MM.1S (cell line): ENCODE data around the gene GOT1.
A peak's percentile ranks its signal among the peaks of the same experiment; 100 is the strongest.

Source experiments
- DNase-seq: peaks from one replicate; pipeline ENCODE4 v3.0.0-alpha.2; 2015
- H2AFZ ChIP-seq: fragments of 300-600 bp; sonication (generic); 2 replicates; pipeline ENCODE4 v1.6.0; 2016; ENCODE audit warnings: antibody characterized with exemption, low read length
- H3F3A ChIP-seq: fragments of 300-600 bp; sonication (generic); 2 replicates; pipeline ENCODE4 v1.6.1; 2016; ENCODE audit warnings: mild to moderate bottlenecking, antibody characterized with exemption, low read length, moderate library complexity, mixed read lengths; ENCODE audit not compliant: insufficient read depth
- H3K27ac ChIP-seq: fragments of 300-600 bp; sonication (generic); 2 replicates; pipeline ENCODE4 v1.5.1; 2016; ENCODE audit warnings: mild to moderate bottlenecking, low read length
- H3K27me3 ChIP-seq: fragments of 300-600 bp; sonication (generic); replicated peaks from 2 replicates; pipeline ENCODE4 v1.6.0; 2016; ENCODE audit warnings: low read length; ENCODE audit not compliant: insufficient read depth
- H3K36me3 ChIP-seq: fragments of 300-600 bp; sonication (generic); replicated peaks from 2 replicates; pipeline ENCODE4 v1.6.1; 2016; ENCODE audit warnings: mild to moderate bottlenecking, low read length, mixed read lengths; ENCODE audit not compliant: insufficient read depth
- H3K4me1 ChIP-seq: fragments of 300-600 bp; sonication (generic); 2 replicates; pipeline ENCODE4 v1.6.1; 2016; ENCODE audit warnings: low read length, mixed read lengths
- H3K4me2 ChIP-seq: fragments of 300-600 bp; sonication (generic); 2 replicates; pipeline ENCODE4 v1.6.0; 2016; ENCODE audit warnings: low read depth, low read length
- H3K4me3 ChIP-seq: fragments of 300-600 bp; sonication (generic); 2 replicates; pipeline ENCODE4 v1.5.1; 2016; ENCODE audit warnings: low read length, mixed read lengths
- H3K79me2 ChIP-seq: fragments of 300-600 bp; sonication (generic); 2 replicates; pipeline ENCODE4 v1.6.1; 2016; ENCODE audit warnings: mixed run types, low read length, mixed read lengths
- H3K9ac ChIP-seq: fragments of 300-600 bp; sonication (generic); 2 replicates; pipeline ENCODE4 v1.6.1; 2016; ENCODE audit warnings: low read length, mixed read lengths
- H3K9me2 ChIP-seq: fragments of 300-600 bp; sonication (generic); replicated peaks from 2 replicates; pipeline ENCODE4 v1.6.1; 2016; ENCODE audit warnings: mild to moderate bottlenecking, low read length, mixed read lengths; ENCODE audit not compliant: insufficient read depth
- H3K9me3 ChIP-seq: fragments of 300-600 bp; sonication (generic); replicated peaks from 2 replicates; pipeline ENCODE4 v1.6.1; 2016; ENCODE audit warnings: mild to moderate bottlenecking, low read length, mixed read lengths; ENCODE audit not compliant: insufficient read depth
- H4K20me1 ChIP-seq: fragments of 300-600 bp; sonication (generic); 2 replicates; pipeline ENCODE4 v1.6.1; 2016; ENCODE audit warnings: mild to moderate bottlenecking, low read length, moderate library complexity, mixed read lengths; ENCODE audit not compliant: insufficient read depth
- EZH2 ChIP-seq: fragments of 300-600 bp; sonication (generic); optimal IDR thresholded peaks from 2 replicates; pipeline ENCODE3; 2017; ENCODE audit warnings: low read depth, mild to moderate bottlenecking, antibody characterized with exemption, low read length, mixed read lengths
- EZH2phosphoT487 ChIP-seq: fragments of 300-600 bp; sonication (generic); IDR thresholded peaks from 2 replicates; pipeline ENCODE4 v1.6.1; 2018; ENCODE audit warnings: antibody characterized with exemption, low read length
- TF ChIP-seq, protein P1 (sequence below): fragments of 300-600 bp; sonication (generic); IDR thresholded peaks from 2 replicates; pipeline ENCODE4 v1.5.1; 2016; ENCODE audit warnings: antibody characterized with exemption, low read length, mixed read lengths

The GOT1 gene

DNA sequence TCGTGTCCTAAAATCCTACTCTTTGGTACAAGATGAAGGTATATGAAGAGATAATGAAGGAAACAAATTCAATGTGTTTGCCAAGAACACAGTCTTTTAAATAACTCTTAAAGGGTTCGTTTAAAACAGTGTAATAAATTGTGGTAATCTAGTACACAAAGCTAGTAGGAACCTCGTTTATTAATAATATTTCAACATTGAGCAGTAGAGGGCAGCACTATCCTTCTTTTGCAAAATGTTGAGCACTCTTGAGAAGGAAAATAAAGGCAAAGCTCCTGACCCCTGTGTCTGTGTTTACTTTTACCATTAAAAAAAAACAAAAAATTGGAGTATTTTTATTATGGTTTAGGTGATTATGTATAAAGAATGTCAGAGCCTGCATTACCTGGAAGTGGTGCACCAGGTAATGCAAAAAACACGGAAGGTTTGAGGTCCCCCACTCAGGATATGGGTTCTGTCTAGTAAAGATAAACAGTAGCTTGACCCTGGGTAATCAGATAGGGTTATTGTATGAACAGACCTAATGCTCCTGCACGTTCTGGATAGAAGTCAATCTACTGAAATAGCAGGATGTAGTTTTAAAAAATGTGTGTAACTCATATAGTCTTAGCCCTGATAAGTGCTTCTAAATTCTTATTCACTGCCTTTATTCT, 5.7 kb upstream of the GOT1 start:
- no peak for TF ChIP-seq EZH2
- TF ChIP-seq, protein P1, sequence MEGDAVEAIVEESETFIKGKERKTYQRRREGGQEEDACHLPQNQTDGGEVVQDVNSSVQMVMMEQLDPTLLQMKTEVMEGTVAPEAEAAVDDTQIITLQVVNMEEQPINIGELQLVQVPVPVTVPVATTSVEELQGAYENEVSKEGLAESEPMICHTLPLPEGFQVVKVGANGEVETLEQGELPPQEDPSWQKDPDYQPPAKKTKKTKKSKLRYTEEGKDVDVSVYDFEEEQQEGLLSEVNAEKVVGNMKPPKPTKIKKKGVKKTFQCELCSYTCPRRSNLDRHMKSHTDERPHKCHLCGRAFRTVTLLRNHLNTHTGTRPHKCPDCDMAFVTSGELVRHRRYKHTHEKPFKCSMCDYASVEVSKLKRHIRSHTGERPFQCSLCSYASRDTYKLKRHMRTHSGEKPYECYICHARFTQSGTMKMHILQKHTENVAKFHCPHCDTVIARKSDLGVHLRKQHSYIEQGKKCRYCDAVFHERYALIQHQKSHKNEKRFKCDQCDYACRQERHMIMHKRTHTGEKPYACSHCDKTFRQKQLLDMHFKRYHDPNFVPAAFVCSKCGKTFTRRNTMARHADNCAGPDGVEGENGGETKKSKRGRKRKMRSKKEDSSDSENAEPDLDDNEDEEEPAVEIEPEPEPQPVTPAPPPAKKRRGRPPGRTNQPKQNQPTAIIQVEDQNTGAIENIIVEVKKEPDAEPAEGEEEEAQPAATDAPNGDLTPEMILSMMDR: peak; percentile 59
- Histone ChIP-seq H3F3A (peaks cover 5% of the 10 kb centered on the region; the same call in 1 of the 2 replicates), H3K4me3 (no peak overlapping the region), H3K36me3 (no peaks in the 10 kb centered on the region), H3K4me2 (no peak overlapping the region), H3K4me1 (0 out of 2 replicates have a peak, but pooled peaks cover 5% of the 10 kb centered on the region), H3K9me2 (no peaks in the 10 kb centered on the region), H3K79me2 (peaks cover 35% of the 10 kb centered on the region), H3K27ac (no peak overlapping the region), H4K20me1 (peaks cover 5% of the 10 kb centered on the region; the same call in 1 of the 2 replicates), H3K9me3 (no peaks in the 10 kb centered on the region), H3K9ac (no peak overlapping the region), H2AFZ (no peak overlapping the region), H3K27me3 (no peaks in the 10 kb centered on the region)
- DNase-seq: peak; percentile 69

DNA sequence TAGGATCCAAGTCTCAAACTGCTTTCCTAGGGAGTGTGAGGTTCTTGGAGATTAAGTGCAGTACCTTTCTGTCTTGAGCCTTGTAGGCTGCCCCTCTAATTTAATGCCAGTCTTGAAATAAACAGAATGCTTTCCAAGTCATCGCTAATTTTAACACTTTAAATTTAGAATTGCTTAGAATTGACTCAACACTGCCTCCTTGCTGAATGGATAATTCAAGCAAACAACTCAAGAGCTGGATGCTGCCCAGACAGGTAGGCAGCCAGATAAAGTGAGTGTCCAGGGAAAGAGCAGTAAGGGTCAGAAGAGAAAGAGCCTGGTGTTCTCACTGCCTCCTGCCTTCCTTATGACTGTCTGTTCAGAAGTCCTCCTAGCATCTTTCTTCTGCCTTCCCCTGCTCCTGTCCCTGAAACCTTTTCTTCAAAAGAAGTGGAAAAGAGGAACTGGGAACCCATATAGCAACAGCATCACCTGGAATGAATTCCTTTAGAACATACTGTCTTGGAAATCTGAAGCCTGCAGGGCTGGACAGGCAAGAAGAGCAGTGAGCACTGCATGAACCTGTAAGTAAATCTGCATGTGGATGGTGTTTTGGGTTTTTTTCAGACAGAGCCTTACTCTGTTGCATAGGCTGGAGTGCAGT, 3.1 kb upstream of the GOT1 start:
- H3K9me2 ChIP-seq: no peaks in the 10 kb centered on the region

DNA sequence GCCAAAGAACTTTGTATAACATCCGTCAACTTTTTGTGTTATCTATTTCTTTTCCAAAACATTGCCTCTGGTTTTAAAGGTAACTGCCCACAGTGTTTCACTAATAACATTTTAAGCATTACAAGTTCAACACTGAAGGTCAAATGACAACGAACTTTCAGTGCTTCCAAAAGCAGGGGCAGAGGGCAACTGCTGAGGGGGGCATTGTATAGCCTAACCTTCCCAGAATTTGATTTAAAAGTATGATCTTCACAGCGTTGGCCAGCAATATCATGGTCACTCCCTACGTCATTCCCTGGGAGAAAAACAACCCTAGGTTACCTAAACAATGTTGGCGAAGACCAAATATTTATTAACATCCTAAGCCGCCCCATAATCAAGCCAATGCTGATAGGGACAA, 2.5 kb upstream of the GOT1 start:
- no peak overlapping the region for H3K9ac ChIP-seq
- no peak for DNase-seq
- no peak overlapping the region for H3K27ac ChIP-seq
- H3F3A ChIP-seq: peaks cover 12% of the 10 kb centered on the region; the same call in 1 of the 2 replicates
- H3K27me3 ChIP-seq: no peaks in the 10 kb centered on the region
- H2AFZ ChIP-seq: no peak overlapping the region
- peaks cover 5% of the 10 kb centered on the region; the same call in 1 of the 2 replicates for H4K20me1 ChIP-seq
- H3K9me3 ChIP-seq: no peaks in the 10 kb centered on the region
- H3K4me2 ChIP-seq: no peak overlapping the region
- no peaks in the 10 kb centered on the region for H3K36me3 ChIP-seq
- TF ChIP-seq EZH2 (no peak), EZH2phosphoT487 (no peak)
- TF ChIP-seq, protein P1: no peak
- H3K79me2 ChIP-seq: peaks cover 63% of the 10 kb centered on the region
- H3K4me3 ChIP-seq: no peak overlapping the region
- no peaks in the 10 kb centered on the region for H3K9me2 ChIP-seq
- peaks cover 9% of the 10 kb centered on the region; the same call in 1 of the 2 replicates for H3K4me1 ChIP-seq

More for the DNA sequence above, 3.1 kb upstream of the GOT1 start:
- no peak for TF ChIP-seq EZH2phosphoT487
- TF ChIP-seq, protein P1: peak; percentile 32
- Histone ChIP-seq H3K9me3 (no peaks in the 10 kb centered on the region), H4K20me1 (peaks cover 5% of the 10 kb centered on the region; the same call in 1 of the 2 replicates), H3K4me1 (peaks cover 9% of the 10 kb centered on the region; the same call in 1 of the 2 replicates), H3F3A (peaks cover 12% of the 10 kb centered on the region; the same call in 1 of the 2 replicates), H3K9ac (no peak overlapping the region), H3K27me3 (no peaks in the 10 kb centered on the region), H2AFZ (no peak overlapping the region), H3K79me2 (peaks cover 57% of the 10 kb centered on the region), H3K36me3 (no peaks in the 10 kb centered on the region), H3K4me2 (no peak overlapping the region), H3K27ac (no peak overlapping the region), H3K4me3 (no peak overlapping the region)
- DNase-seq: no peak
